Measurements from ENCODE around the gene DHX38.

Gene DHX38

GRCh38 chr16:72123426-72123825 is 29.8 kb downstream of the DHX38 start:
- no peak for DNase-seq
- H3K4me3 ChIP-seq (ENCODE audit: low read depth, low read length): no peak overlapping the region
- H3K27me3 ChIP-seq: no peaks in the 10 kb centered on the region
- no peak for TF ChIP-seq CTCF (IDR thresholded peaks at IDR 0.05; ENCODE audit: low read depth, low read length)
- H3K4me1 ChIP-seq: peaks cover 22% of the 10 kb centered on the region
- no peaks in the 10 kb centered on the region for H3K9me3 ChIP-seq
- no peaks in the 10 kb centered on the region; the same call in 1 of the 2 replicates for H3K36me3 ChIP-seq

GRCh38 chr16:72124148-72124547 is 30.5 kb downstream of the DHX38 start:
- H3K36me3 ChIP-seq: no peaks in the 10 kb centered on the region; the same call in 1 of the 2 replicates
- DNase-seq: no peak
- no peak for TF ChIP-seq CTCF (IDR thresholded peaks at IDR 0.05; ENCODE audit: low read depth, low read length)
- H3K27me3 ChIP-seq: no peaks in the 10 kb centered on the region
- H3K4me3 ChIP-seq (ENCODE audit: low read depth, low read length): no peak overlapping the region
- H3K9me3 ChIP-seq: no peaks in the 10 kb centered on the region
- peaks cover 20% of the 10 kb centered on the region for H3K4me1 ChIP-seq

GRCh38 chr16:72124761-72125634 is 31.4 kb downstream of the DHX38 start:
- H3K27me3 ChIP-seq: no peaks in the 10 kb centered on the region
- no peaks in the 10 kb centered on the region for H3K9me3 ChIP-seq
- peak; percentile 89 for TF ChIP-seq CTCF (IDR thresholded peaks at IDR 0.05; ENCODE audit: low read depth, low read length)
- DNase-seq: peak; percentile 83
- H3K4me3 ChIP-seq (ENCODE audit: low read depth, low read length): no peak overlapping the region
- peaks cover 17% of the 10 kb centered on the region for H3K4me1 ChIP-seq
- no peaks in the 10 kb centered on the region; the same call in 1 of the 2 replicates for H3K36me3 ChIP-seq

GRCh38 chr16:72125635-72126428 is 32.2 kb downstream of the DHX38 start:
- no peak overlapping the region for H3K4me3 ChIP-seq (ENCODE audit: low read depth, low read length)
- H3K27me3 ChIP-seq: no peaks in the 10 kb centered on the region
- peaks cover 19% of the 10 kb centered on the region for H3K4me1 ChIP-seq

GRCh38 chr16:72126429-72126765 is 32.8 kb downstream of the DHX38 start:
- peaks cover 19% of the 10 kb centered on the region for H3K4me1 ChIP-seq
- H3K4me3 ChIP-seq (ENCODE audit: low read depth, low read length): no peak overlapping the region
- TF ChIP-seq CTCF (IDR thresholded peaks at IDR 0.05; ENCODE audit: low read depth, low read length): no peak
- H3K9me3 ChIP-seq: no peaks in the 10 kb centered on the region
- no peak for DNase-seq
- H3K27me3 ChIP-seq: no peaks in the 10 kb centered on the region
- no peaks in the 10 kb centered on the region; the same call in 1 of the 2 replicates for H3K36me3 ChIP-seq

More at GRCh38 chr16:72125635-72126428, 32.2 kb downstream of the DHX38 start:
- DNase-seq: no peak
- H3K36me3 ChIP-seq: no peaks in the 10 kb centered on the region; the same call in 1 of the 2 replicates
- no peaks in the 10 kb centered on the region for H3K9me3 ChIP-seq
- no peak for TF ChIP-seq CTCF (IDR thresholded peaks at IDR 0.05; ENCODE audit: low read depth, low read length)

Measured in BE2C (cell line).